Measurements from ENCODE around the gene LCMT2.

DNA sequence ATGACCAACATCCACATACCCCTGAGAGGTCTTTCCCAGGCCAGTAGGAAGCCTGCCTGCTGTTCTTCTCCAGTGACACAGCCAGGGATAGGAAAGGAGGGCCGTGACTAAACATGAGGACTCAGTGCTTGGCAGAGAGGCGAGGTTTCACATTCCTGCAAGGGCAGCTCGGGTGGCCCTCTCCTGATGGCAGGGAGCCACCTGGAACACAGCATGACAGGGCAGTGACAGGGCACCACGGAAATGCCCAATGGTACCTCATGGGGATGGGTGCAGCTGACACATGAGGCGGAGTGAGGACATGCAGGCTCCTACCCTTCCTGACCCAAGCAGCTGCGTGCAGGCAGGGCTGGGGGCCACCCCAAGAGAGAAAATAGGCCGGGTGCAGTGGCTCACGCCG lies 56.2 kb downstream of the LCMT2 start:
- TF ChIP-seq CTCF (IDR thresholded peaks at IDR 0.05; ENCODE audit: poor library complexity, severe bottlenecking) (no peak), TAF1 (IDR thresholded peaks at IDR 0.05; ENCODE audit: low read depth) (no peak), MXI1 (conservative IDR thresholded peaks at IDR 0.05; ENCODE audit: poor library complexity, severe bottlenecking) (no peak), EZH2 (IDR thresholded peaks at IDR 0.05; ENCODE audit: borderline replicate concordance, insufficient read depth, low read length, poor library complexity, severe bottlenecking) (no peak), REST (IDR thresholded peaks at IDR 0.05; ENCODE audit: borderline replicate concordance) (no peak), POLR2AphosphoS5 (IDR thresholded peaks at IDR 0.05) (no peak), EP300 (conservative IDR thresholded peaks at IDR 0.05; ENCODE audit: poor library complexity, severe bottlenecking) (no peak)
